ENCODE measurements around the gene ATP13A5. TPM values are rescaled to one million over a fixed set of nuclear protein-coding genes. Genes with fewer than 3 reads are reported as not detected.

ATP13A5 gene
- total RNA-seq, 1 donor from 2014 or later = not detected

DNA sequence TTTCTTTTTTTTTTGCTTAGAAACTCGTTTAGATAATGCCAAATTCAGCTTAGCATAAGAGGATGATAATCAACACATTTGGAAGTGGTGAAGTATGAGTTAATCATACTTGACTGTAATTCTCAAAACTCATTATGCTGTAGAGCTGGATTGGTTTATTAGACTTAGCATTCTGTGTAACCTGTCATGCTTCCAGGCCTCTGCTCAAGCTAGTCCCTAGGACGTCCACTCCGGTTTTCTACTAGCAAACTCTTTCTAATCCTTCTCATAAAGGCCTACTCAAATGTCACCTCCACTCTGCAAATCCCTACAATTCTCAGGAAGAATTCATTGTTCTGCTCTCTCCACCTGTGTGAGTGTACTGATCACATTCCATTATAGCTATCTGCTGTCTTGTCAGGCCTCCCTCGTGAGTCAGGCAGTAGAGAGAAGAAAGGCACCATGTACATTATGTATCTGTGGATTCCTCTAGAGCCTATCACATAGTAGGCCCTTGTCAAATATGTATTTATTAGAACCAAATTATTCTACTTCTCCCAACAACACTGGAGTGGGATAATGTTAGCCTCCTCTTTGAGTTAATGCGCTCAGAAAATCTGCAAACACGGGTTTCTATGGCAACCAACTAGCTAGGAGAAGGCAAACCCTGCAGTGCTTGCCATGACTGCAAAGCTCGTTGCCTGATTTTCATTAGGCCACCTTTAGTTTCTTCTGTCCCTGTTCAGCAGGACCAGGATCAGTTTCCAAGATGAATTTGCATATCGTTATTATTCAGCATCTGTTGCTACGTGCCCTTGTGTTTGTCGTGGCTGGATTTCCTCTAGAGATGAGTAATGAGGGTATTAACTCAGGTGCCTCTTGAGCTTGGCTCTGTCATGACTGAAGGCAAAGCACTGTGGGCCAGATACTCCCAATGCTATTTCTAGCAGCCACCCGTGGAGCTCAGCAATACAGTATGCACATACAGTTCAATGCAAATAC is 30.7 kb downstream of the ATP13A5 start:
- no peak overlapping the region for H3K27ac Mint-ChIP-seq (ENCODE audit: unreplicated experiment)
- TF ChIP-seq, protein P1, sequence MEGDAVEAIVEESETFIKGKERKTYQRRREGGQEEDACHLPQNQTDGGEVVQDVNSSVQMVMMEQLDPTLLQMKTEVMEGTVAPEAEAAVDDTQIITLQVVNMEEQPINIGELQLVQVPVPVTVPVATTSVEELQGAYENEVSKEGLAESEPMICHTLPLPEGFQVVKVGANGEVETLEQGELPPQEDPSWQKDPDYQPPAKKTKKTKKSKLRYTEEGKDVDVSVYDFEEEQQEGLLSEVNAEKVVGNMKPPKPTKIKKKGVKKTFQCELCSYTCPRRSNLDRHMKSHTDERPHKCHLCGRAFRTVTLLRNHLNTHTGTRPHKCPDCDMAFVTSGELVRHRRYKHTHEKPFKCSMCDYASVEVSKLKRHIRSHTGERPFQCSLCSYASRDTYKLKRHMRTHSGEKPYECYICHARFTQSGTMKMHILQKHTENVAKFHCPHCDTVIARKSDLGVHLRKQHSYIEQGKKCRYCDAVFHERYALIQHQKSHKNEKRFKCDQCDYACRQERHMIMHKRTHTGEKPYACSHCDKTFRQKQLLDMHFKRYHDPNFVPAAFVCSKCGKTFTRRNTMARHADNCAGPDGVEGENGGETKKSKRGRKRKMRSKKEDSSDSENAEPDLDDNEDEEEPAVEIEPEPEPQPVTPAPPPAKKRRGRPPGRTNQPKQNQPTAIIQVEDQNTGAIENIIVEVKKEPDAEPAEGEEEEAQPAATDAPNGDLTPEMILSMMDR (IDR thresholded peaks at IDR 0.05; ENCODE audit: partially characterized antibody, unreplicated experiment) = no peak
- no peaks in the 10 kb centered on the region for H3K36me3 Mint-ChIP-seq (ENCODE audit: unreplicated experiment)
- H3K9me3 Mint-ChIP-seq (ENCODE audit: unreplicated experiment) = no peaks in the 10 kb centered on the region
- DNase-seq = no peak
- H3K27me3 Mint-ChIP-seq (ENCODE audit: unreplicated experiment) = no peaks in the 10 kb centered on the region
- peaks cover 2% of the 10 kb centered on the region for H3K4me1 Mint-ChIP-seq (ENCODE audit: low read depth, unreplicated experiment)
- no peak overlapping the region for H3K4me3 Mint-ChIP-seq (ENCODE audit: unreplicated experiment)

DNA sequence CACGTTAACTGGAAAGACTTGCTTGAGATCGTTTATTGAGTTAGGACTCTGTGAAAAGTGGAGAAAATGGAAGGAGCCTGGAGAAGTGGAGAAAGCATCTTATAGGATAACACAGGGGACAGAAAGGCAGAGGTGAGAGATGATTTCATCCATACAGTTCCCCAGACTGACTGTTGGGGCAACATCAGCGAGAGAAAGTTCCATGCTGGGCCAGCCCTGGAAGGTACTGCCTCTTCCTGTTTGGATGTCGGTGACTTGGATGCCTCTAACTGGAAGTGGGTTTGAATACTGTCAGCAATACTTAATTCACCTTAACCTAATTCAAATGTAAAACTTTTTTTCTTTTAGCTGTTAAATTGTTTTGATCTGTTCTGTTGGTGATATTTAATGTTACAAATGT is 32.3 kb downstream of the ATP13A5 start:
- no peak overlapping the region for H3K4me3 Mint-ChIP-seq (ENCODE audit: unreplicated experiment)
- no peaks in the 10 kb centered on the region for H3K27me3 Mint-ChIP-seq (ENCODE audit: unreplicated experiment)
- no peak for DNase-seq
- H3K27ac Mint-ChIP-seq (ENCODE audit: unreplicated experiment) = no peak overlapping the region
- H3K36me3 Mint-ChIP-seq (ENCODE audit: unreplicated experiment) = no peaks in the 10 kb centered on the region
- no peaks in the 10 kb centered on the region for H3K9me3 Mint-ChIP-seq (ENCODE audit: unreplicated experiment)
- H3K4me1 Mint-ChIP-seq (ENCODE audit: low read depth, unreplicated experiment) = peaks cover 2% of the 10 kb centered on the region
- TF ChIP-seq, protein P1 (IDR thresholded peaks at IDR 0.05; ENCODE audit: partially characterized antibody, unreplicated experiment) = no peak

DNA sequence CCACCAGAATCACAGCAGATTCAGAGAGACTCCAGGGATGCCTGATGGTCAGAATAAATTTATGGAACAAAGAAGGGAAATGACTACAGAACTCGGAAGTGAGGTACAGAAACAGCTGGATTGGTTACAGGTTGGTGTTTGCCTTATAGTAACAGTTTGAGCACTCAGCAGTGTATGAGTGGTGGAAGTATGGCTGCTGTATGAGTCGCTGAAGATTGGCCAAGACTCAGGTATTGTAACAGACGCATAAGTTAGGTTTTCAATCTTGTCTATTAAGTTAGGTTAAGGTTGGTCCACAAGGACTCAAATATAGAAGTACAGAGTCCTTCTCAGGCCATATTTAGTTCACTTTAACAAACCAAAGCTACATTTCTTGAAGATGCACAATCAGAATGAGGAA is 33.1 kb downstream of the ATP13A5 start:
- DNase-seq = no peak
- TF ChIP-seq, protein P1 (IDR thresholded peaks at IDR 0.05; ENCODE audit: partially characterized antibody, unreplicated experiment) = no peak
- H3K27ac Mint-ChIP-seq (ENCODE audit: unreplicated experiment) = no peak overlapping the region
- H3K36me3 Mint-ChIP-seq (ENCODE audit: unreplicated experiment) = no peaks in the 10 kb centered on the region
- H3K4me1 Mint-ChIP-seq (ENCODE audit: low read depth, unreplicated experiment) = peaks cover 2% of the 10 kb centered on the region
- H3K9me3 Mint-ChIP-seq (ENCODE audit: unreplicated experiment) = no peaks in the 10 kb centered on the region
- H3K27me3 Mint-ChIP-seq (ENCODE audit: unreplicated experiment) = no peaks in the 10 kb centered on the region
- H3K4me3 Mint-ChIP-seq (ENCODE audit: unreplicated experiment) = no peak overlapping the region

DNA sequence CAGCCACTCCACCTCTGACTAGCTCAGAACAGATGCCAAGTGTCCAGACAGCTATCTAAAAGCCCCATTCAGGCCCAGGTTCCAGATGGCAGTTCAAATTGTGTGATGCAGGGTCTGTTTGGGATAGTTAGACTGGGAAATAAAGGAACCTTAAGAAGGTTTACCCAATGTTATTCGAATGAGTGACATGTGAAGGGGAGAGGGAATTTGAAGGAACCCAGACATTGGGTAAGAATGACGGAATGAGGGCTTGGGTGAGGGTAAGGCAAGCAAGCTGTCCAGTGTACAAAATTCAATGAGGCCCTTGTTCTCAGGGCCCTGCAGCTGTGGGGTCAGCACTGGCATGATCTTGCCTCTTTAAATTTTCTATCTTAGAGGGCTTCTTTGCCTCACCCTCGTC is 34.1 kb downstream of the ATP13A5 start:
- no peaks in the 10 kb centered on the region for H3K36me3 Mint-ChIP-seq (ENCODE audit: unreplicated experiment)
- no peaks in the 10 kb centered on the region for H3K9me3 Mint-ChIP-seq (ENCODE audit: unreplicated experiment)
- H3K4me3 Mint-ChIP-seq (ENCODE audit: unreplicated experiment) = no peak overlapping the region
- no peaks in the 10 kb centered on the region for H3K27me3 Mint-ChIP-seq (ENCODE audit: unreplicated experiment)
- TF ChIP-seq, protein P1 (IDR thresholded peaks at IDR 0.05; ENCODE audit: partially characterized antibody, unreplicated experiment) = no peak
- H3K27ac Mint-ChIP-seq (ENCODE audit: unreplicated experiment) = no peak overlapping the region
- no peak for DNase-seq
- peaks cover 4% of the 10 kb centered on the region for H3K4me1 Mint-ChIP-seq (ENCODE audit: low read depth, unreplicated experiment)

DNA sequence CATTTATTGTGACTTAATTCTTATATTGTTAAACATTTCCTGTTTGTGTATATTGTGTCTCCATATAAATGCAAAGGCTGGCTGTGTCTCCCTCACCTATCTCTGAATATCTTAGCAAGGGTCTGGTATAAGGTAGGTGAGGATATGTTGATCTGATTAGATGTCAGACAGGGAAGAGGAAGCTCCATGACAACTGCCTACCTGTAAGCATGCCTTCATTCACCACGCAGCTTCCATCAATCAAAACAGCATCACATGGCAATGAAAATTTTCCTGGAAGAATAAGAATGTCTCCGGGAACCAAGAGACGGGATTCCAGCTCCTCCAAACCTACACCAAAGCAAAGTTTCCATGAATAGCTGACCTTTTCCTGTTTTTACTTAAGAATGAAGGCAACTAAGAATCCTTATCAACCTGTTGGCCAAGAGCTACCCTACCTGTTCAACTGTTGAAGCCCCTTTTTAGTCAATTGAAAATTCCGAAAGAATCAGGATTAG is 34.8 kb downstream of the ATP13A5 start:
- Mint-ChIP-seq H3K4me1 (ENCODE audit: low read depth, unreplicated experiment) (peaks cover 4% of the 10 kb centered on the region), H3K27ac (ENCODE audit: unreplicated experiment) (no peak overlapping the region), H3K36me3 (ENCODE audit: unreplicated experiment) (no peaks in the 10 kb centered on the region), H3K4me3 (ENCODE audit: unreplicated experiment) (no peak overlapping the region), H3K9me3 (ENCODE audit: unreplicated experiment) (no peaks in the 10 kb centered on the region), H3K27me3 (ENCODE audit: unreplicated experiment) (no peaks in the 10 kb centered on the region)
- DNase-seq = no peak
- TF ChIP-seq, protein P1 (IDR thresholded peaks at IDR 0.05; ENCODE audit: partially characterized antibody, unreplicated experiment) = no peak

Measured in glutamatergic neuron (in vitro differentiated cells).